ENCODE results near the gene ZNF439. TPM values are rescaled to one million over a fixed set of nuclear protein-coding genes. Genes with fewer than 3 reads are reported as not detected.

ZNF439 gene
- total RNA-seq, 2 donors from 2014 or later = 4.1 to 4.2 TPM

Other genes with a start within 250 kb of the ZNF439 start
- gene ZNF823, start 109.8 kb upstream of the ZNF439 start, total RNA-seq = 1 to 10 TPM; 3.5 to 4.5 TPM
- 1 to 10 TPM; 4.2 to 4.6 TPM for gene ZNF441, start 81.7 kb upstream of the ZNF439 start, total RNA-seq
- 1 to 10 TPM; 1.6 to 2.2 TPM for gene ZNF491, start 50.2 kb upstream of the ZNF439 start, total RNA-seq
- gene ZNF440, start 34.5 kb upstream of the ZNF439 start, total RNA-seq = 1 to 10 TPM; 5.4 to 6.3 TPM
- 1 to 10 TPM; 4.4 to 4.5 TPM for gene ZNF69, start 39.1 kb downstream of the ZNF439 start, total RNA-seq
- gene ZNF700, start 76.4 kb downstream of the ZNF439 start, total RNA-seq = 1 to 10 TPM; 4.7 to 5.6 TPM
- gene ZNF763, start 116.3 kb downstream of the ZNF439 start, total RNA-seq = 1 to 10 TPM; 1.5 to 3.4 TPM
- 1 to 10 TPM; 2.9 to 4.0 TPM for gene ZNF433, start 187.0 kb downstream of the ZNF439 start, total RNA-seq
- gene ZNF878, start 204.2 kb downstream of the ZNF439 start, total RNA-seq = under 1 TPM; 0.29 to 0.73 TPM
- gene ZNF844, start 216.0 kb downstream of the ZNF439 start, total RNA-seq = 10 to 100 TPM; 10.5 to 11.6 TPM

All from left cardiac atrium (tissue), 2 donors.